GM21390 (cell line): ENCODE results near the gene PTPRD.

Source experiments
- ATAC-seq: cut with Tn5 transposase; IDR thresholded peaks from one replicate; pipeline ENCODE4 v1.9.1; 2021; ENCODE audit not compliant: unreplicated experiment

The PTPRD gene

DNA sequence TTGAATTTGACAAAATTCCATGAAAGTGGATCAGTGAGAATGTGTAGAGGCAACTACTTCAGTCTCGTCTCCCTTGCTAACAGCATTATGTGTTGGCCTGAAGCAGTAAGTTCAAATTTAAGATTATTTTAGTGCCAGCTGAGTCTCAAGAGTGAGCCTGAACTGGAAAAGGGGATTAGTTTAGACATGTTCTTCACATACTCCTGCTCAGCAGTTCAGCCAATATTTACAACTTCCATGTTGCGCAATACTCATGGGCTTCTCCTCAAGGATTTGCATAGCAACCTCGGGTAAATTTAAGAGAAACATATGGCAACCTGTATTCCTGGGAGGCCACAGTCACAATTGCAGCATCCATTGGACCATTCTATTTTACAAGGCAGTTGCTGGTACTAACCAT is 553.8 kb downstream of the PTPRD start:
- no peak for ATAC-seq

DNA sequence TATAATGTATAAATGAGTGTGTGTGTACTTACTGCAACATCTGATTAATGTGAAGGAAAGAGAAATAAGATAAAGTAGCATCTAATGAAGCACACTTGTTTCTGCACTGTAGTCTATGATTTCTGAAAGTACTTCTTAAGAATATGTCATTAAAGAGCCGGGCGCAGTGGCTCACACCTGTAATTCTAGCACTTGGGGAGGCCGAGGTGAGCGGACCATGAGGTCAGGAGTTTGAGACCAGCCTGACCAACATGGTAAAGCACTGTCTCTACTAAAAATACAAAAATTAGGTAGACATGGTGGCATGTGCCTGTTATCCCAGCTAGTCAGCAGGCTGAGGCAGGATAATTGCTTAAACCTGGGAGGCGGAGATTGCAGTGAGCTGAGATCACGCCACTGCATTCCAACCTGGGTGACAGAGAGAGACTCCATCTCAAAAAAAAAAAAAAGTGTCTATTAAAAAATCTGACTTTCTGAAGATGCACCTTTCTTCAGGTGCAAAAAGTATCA is 556.9 kb downstream of the PTPRD start:
- no peak for ATAC-seq

DNA sequence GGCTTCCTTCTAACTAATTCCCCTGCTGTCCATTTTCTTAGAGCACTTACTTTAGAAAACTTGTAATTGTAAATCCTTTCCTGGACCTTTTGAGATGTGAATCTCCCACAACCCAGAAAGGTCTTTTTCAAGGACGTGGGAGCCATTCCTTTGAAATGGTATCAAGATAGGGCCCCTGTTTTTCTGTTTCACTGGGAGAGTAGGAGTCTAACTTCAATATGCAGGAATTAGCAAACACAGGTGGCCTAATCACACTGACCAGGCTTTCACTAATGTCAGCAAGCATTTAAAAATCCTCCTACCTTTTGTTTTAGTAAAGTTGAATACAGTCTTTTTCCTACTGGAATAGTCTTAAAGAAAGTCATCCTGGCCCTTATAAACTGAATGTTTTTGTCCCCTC is 558.3 kb downstream of the PTPRD start:
- ATAC-seq, result no peak

DNA sequence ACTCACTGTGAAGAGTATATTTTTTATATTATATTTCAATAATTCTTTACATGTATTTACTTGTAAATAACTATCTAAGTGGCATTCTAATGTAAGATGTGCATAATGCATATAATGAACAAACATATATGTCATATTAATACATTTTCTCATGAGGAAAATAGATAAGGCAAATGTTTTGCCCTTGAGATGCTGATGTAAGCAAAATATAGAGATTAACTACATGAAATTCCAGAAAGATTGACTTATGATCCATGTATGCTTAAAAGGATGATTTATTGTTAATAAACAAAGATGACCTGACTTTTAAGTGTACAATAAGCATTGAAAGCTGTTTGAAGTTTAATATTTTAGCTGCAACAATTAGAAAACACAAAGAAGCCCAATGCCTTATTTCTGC is 559.9 kb downstream of the PTPRD start:
- no peak for ATAC-seq

DNA sequence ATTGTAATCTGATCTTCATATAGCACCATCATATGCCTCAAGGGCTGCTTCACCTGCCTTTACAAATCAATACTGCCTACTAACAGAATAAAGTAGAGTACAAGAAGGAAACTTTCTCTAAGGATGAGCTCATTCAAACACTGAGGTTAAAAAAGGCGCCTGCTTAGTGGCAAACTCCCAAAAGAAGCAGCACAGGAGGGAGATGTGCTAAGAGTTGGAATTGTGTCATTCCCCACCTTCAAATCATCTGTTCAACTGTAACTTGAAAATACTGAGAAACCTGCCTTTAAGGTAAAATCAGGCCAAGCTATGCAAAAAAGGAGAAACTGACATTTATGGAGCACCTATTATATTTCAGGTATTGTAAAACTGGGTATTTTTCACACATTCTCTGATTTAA is 560.6 kb downstream of the PTPRD start:
- no peak for ATAC-seq

DNA sequence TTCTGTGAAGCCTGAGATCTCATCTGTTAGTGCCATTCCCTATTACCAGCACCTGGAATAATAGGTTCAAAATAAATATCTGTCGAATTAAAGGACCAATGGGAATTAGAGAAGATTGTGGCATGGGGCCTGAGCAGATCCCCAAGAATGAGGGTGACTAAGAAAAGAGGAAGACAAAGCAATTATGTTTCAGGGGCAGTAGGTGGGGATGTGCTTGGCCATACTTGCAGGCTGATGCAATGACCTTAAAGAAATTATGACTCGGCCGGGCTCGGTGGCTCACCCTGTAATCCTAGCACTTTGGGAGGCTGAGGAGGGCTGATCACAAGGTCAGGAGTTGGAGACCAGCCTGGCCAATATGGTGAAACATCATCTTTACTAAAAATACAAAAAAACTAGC is 562.8 kb downstream of the PTPRD start:
- no peak for ATAC-seq

DNA sequence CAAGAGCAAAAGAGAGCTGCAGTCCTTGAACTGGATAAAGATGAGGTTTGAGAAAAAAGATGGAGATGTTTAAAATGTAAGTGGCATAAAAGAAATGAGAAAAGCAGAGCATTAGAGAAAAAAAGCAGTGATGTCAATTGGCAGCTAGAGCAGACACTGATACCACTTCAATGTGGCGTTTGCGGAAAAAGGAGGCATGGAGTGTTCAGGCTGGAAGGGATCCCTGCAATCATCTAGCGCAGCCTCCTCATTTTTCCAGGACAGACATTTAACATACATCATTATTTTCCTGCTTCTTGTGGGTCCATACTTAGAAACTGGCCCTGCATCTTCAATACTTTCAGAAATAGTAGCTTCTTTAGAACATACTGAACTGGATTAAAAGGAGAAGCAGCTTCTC is 563.8 kb downstream of the PTPRD start:
- no peak for ATAC-seq

DNA sequence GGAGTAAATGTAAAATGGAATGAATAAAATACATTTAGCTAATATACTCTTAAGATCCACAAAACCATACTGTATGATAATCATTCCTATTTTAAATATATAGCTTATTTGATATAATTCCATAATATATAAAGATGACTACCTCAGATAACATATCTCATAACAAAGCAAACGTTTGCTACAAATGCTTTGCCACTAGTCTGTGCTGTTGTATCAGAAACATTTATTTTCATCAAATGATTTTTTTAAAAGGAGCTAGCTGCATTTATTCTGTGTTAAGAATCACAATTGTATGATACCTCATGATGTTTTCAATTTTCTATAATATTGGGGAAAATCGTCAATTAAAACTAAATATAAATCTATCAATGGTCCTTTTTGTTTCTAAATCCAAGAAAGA is 567.2 kb downstream of the PTPRD start:
- ATAC-seq, result no peak

DNA sequence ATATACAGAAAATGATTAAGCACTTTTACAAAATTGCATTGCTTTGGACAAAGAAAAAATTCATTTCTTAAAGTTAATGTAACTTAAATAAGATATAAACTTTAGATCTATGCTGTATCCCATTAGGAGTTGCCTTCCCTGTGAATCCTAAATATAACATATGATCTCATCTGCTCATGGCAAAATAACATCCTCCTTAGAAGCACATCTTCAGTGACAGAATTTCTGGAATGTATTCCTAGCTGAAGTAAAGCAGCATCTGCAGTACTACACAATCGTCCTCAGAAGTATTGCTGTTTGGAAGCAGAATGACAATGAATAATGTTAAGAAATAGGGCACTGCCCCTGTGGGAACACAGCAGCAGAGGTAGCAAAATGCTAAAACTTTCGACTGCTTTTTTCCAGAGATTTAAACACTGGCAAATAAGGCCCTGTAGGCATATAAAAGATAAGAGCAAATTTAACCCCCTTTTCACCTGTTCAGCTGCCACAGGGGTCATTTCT is 571.0 kb downstream of the PTPRD start:
- no peak for ATAC-seq

DNA sequence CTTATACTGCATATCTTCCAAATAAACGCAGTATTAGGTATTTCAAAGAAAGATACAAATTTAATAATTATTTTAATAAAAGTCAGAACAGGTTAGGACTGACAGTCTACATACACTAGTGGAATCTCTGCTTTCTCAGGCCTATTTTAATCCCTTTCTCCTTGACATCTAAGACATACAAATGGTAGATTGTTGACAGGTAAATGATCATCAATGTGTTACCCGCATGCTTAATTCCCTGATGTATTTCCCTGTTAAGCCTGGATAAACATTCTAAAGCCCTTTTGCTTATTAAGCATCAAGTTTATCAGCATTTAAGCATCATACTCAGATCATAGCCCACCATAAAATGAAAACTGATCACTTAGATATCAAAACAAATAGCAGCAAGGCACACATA is 576.7 kb downstream of the PTPRD start:
- ATAC-seq, result no peak

DNA sequence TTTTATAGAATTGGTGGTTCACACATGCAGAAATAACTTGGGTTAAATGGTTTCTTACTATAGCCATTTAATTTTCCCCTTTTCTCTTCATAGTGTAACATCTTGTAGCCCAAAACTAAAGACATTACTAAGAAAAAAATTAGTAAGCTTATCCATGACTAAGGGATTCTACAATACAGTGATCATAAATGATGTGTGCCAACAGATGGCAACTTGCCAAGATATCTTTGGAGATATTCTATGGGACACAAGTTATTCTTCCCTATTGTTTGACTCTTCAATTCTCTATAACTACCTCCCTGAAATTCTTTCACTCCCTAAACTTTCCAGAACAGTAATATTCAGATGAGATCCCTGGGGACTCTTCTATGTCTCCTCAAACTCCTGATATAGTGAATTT is 580.6 kb downstream of the PTPRD start:
- ATAC-seq, result no peak

DNA sequence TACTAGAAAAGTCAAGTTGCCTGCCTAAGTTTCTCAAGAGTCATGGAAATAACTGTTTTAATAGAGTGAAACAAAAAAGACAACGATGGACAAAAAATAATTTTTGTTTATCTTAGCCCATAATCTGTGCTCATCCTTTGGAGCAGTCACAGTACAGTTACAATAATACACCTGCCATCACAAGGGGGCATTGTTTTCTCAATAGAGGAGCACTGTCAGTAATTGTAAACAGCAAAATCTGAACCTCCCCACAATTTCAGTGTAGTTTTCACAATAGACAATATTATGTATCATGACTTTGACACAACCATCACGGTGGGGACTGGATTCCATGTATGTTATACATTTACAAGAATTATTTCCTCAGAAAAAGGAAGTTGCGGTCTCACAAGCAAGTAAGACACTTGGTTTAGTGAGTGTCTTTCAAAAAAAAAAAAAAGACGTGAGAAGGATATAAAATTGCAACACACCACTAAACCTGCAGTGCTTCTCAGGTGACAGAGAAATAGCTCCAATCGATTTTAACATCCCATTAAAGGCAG is 586.3 kb downstream of the PTPRD start:
- ATAC-seq, result no peak

DNA sequence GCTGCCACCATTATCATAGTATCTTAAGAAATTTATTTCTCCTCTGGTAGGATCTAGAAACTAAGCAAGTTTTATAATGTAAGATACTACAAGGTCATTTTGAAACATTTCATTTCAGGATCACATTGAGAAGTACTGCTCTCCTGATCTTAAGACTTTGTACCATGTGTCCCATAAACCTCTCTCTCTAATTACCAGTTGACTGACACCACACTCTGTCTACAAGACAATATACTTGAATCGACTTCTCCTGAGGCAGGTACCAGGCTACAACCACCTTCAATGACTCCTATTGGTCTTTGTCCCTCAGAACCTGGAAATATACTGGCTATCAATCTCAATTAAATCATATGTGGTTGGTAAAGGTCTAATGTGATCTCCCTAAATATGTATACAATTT is 597.0 kb downstream of the PTPRD start:
- ATAC-seq, result no peak

DNA sequence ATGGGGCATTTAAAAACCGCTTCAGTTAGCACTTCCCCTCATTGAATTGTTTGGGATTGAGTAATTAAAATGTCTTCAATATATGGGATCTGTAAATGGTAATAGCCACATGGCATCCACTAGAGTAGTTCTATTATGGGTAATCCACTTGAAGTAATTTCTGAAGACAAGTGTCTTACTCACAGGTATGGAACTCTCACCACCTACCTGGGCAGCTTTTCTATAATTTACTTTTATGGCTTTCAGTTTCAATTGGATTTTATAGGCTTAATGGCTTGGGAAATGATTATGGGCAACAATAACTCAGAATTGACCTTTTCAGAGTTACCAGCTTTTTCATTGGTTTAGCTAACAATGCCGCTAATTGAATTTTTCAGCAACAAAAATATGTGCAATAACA is 597.9 kb downstream of the PTPRD start:
- ATAC-seq, result no peak

DNA sequence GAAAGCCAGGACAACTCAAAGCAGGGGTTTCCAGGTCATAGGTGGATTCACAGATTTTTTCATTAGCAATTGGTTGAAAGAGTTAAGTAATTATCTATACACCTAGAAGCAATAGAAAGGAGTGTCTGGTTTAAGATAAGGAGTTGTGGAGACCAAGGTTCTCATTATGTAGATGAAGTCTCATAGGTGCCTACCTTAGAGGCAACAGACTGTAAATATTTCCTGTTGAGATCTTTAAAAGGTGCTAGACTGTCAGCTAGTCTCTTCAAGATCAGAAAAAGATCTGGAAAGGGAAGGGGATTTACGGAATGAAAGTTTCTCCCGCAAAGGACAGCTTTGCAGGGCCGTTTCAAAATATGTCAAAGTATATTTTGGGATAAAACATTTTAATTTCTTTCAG is 603.4 kb downstream of the PTPRD start:
- ATAC-seq, result no peak

DNA sequence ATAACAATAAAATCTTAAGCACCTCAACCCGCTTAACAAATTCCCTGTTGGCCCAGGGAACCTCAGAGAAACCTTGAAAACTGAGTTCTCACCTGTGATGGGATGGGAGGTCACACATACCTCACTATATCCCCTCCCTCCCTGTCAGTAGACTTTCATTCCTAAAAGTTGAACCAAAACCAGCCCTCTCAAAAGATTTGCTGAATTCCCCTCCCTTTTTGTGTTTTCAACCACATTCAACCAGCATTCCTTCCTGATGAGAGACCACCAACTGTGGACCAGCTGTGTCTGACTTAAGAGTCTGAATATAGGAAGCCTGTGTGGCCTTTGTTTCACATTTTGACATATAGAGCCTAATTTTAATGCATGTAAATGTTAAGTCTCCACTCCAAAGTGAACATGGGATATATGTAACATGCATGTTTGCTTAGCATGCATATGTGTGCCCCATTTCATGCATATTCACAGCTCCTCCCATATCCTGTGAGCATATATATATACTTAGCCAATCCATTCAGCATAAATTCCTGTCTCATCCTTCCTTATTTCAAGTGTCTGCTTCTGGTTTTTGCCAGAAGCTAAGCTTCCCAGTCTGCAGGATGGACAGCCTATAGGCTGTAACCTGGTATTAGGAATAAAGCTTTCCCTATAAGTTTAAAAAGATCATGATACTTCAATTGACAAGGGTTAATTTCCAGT is 604.6 kb downstream of the PTPRD start:
- no peak for ATAC-seq

DNA sequence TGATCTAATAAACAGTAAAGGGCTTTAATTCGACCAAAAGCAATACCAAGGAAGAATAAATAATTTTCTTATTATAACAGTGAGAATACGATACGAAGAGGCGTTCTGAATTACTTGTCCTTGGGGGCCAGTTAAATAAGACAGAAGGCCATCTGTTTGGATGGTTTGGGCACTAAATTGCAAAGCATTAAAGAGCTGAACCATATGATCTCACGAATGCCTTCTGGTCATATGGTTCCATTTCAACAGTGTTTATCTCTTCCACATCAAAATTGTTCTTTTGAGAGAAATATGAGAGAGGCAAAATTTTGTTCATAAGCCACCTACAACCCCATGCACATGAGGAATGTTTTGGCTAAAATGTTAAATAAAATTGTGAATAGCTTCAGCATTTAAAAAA is 605.4 kb downstream of the PTPRD start:
- no peak for ATAC-seq

DNA sequence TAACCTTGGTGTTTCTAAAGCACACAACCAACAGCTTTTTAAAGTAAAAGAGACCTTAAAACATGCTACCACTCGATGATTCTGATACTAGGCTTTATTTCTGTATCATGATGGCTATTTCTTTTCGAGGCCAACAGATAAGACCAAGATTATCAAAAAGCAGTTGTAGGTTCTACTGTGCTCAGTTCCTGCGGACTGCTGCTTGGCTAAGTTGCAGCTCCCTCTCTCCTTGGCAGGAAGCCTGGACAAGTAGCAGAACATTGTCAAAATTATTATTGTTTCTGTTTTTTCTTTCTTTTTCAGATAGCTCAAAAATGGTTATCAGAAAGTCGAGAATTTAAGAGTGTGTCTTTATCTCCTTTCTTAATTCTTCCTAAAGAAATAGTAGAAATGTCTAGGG is 607.6 kb downstream of the PTPRD start:
- ATAC-seq, result no peak

DNA sequence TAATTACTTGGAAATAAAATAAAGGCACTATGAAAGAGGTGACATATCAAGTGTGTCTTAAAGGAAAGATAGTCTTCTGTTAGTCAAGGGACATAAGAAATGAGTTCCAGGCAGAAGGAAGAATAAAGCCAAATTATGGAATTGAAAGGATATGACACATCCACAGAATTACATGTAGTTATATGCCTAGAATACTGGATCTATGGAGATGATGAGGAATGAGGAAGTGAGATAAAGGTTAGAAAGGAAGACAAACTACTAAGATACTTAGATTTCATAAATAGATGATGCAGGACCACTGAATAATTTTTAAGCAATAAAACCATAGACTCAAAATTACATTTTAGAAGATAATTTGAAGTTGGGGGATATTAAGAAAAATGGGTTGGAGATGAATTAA is 609.8 kb downstream of the PTPRD start:
- no peak for ATAC-seq

DNA sequence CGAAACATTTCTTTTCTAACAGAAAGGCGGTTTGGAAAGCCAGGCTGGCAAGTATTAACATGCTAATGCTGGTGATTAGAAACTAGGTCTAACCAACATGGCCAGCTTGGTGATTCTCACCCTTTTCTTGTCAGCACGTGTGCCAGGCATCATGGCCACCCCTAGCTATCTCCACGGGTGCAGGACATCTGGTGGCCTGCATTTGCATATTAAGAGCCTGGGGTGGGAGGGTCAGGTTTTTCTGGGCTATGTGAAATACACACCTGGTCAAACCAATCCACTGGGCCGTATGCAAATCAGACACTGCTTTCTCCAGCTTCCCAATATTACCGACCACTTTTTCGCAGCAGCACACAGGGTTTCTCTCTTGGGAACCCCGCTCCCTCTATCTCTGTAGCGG is 612.1 kb downstream of the PTPRD start:
- no peak for ATAC-seq

DNA sequence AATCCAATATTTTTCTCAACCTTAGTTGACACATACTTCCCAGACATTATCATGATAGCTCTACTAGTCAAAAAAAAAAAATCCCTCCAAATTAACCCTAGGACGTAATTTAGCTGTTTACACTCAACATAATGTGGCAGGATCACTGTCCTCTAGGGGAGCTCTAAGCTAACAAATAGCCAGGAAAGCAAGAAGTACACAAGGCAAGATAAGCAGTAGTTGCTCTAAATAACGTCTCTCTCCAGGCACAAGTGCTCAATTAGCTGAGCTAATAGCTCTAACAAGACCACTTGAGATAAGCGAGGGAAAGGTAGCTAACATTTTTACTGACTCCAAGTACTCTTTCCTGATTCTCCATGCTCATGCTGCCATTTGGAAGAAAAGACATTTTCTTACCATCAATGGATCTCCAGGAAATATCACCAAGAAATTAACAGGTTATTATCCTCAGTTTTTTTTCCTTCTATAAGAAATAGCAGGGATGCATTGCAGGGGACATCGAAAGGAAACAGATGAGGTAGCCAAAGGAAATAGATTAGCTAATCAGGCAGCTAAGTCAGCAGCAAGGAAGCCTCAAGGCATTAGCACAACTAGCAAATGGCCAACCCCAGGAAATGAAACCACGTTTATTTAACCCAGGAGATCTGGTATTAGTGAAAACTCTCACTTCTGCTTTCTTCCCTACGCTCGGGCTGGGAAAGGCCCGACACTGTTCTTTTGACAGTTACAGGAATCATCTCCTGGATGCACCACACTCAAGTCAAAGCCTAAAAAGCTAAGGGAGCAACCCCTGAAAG is 614.1 kb downstream of the PTPRD start:
- peak; percentile 48 for ATAC-seq

DNA sequence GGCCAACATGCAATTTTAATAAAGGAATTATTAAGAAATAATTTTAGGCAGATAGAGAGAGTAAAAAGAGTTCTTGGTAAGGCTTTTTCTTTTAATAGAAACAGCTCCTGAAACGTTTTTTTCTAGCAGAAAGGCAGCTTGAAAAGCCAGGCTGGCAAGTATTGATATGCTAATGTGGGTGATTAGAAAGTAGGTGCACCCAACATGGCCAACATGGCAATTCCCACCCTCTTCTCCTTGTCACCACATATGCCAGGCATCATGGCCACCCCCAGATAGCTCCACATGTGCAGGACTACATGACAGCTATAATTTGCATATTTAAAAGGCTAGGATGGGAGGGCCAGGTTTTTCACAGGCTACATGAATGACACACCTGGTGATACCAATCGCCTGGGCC is 615.2 kb downstream of the PTPRD start:
- ATAC-seq, result no peak
